Activated naive CD4-positive, alpha-beta T cell treated with Interleukin-2 at 50 U/mL for 16 hours (primary cell): ENCODE data around the gene MAP3K3.
"Not testable (repeated sequence)": the region's sequence is repeated elsewhere in the genome, so short reads cannot be mapped to it uniquely, and the experiment has no call there.

Source experiments
- DNase-seq: peaks from one replicate; pipeline ENCODE4 v3.0.0-alpha.2; 2020

The MAP3K3 gene

DNA sequence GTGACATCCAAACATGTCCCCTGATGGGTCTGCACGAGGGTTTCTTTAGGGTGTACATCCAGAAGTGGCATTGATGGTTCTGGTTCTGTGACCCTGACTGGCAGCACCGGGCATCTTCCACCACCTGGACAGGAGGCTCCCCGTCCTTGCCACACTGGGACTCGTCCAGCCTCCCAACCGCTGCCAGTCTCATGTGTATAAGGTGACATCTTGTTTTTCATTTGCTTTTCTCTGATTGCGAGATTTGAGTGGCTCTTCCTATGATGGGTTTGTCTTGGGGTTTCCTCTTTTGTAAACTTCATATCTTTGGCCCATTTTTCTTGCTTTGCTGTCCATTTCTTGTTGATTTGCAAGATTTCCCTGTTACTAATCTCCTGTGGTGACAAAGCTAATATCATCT lies 86.9 kb downstream of the MAP3K3 start:
- DNase-seq: no peak

DNA sequence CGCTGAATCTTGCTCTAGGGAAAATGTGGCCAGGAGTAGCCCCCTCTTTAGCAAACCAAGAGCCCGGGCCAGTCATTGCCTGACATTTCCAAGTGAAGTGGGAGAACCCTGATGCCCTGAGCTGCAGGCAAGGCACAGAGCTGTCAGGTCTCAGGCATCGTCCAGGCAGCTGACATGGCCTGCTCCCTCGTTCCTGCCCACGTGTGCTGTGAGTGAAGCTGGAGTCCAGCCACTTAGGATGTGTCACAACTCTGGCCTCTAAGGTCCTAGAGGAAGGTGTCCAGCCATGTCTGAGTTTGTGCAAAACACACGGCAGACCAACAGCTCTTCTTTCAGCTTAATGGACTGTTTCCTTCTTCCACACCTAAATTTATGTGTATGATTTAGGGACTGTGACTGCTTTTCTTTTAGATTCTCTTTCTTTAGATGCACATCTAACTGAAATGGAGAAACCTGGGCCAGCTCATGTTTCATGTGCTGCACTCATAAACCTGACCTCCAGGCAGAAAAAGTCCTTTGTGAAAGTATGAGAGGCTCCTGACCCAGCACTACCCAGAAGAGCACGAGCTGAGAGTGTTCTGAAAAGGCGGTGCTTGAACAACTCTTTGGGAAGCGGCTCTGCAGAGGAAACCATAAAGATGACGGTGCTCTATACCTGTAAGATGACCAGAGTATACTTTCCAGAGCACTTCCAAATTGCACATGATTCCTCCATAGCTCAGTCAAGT lies 92.5 kb downstream of the MAP3K3 start:
- no peak for DNase-seq

DNA sequence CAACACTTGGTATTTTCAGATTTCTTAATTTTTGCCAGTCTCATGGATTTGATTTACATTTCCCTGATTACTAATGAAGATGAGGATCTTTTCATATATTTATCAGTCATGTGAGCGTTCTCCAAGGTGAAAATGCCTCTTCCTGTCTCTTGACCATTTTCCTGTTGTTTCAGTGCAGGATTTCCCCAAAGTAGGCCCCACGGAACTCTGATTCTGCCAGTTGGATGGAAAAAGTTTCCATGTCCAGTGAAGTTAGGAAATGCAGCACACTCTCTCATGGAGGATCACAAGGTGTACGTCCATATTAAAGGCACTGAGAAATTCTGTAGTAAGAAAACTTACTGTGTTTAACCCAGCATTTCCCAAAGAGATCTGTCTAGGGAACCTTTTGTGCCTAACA lies 94.2 kb downstream of the MAP3K3 start:
- DNase-seq: no peak

DNA sequence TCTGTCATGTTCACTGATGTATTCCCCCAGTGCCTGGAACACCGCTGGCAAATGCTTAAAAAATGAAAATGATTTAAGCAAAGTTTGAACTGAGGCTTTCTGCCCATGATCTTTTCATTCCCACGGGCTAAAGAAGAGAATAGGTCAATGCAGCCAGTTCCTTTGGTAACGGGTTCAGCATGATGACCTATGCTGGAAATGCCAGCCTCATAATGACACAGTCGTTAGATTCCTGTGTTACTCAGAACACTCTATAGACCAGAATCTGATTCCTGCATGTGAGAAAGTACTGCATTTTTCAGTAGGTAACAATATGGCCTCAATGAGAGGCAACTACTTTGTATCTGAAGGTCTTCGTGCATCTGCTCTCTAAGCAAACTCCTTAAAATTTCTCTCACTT lies 96.8 kb downstream of the MAP3K3 start:
- no peak for DNase-seq

DNA sequence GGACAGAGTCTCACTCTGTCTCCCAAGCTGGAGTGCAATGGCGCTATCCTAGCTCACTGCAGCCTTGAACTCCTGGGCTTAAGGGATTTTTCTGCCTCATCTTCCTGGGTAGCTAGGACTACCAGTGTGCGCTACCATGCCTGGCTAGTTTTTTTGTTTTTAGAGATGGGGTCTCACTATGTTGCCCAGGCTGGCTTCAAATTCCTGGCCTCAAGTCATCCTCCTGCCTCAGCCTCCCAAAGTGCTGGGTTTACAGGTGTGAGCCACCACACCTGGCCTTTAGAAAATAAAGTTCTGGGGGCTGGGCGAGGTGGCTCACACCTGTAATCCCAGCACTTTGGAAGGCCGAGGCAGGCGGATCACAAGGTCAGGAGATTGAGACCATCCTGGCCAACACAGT lies 98.0 kb downstream of the MAP3K3 start:
- not testable (repeated sequence) for DNase-seq

DNA sequence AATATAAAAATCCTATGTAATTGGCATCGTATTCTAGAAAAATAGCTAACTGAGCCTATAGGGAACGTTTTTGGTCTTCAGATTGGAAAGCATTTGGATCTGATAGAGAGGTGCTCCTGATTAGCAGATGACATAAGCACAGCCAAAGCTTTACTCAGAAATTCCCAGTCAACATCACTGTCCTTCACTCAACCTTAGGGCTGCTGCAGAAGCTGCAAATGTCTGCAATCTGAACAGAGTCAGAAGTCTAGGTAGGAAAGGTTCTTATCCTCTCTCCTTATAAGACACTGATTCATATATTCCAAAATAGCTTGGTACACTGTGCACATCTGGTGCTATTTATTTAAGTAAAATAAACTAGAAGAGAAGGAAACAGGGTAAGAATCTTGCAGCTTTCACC lies 100.2 kb downstream of the MAP3K3 start:
- no peak for DNase-seq

DNA sequence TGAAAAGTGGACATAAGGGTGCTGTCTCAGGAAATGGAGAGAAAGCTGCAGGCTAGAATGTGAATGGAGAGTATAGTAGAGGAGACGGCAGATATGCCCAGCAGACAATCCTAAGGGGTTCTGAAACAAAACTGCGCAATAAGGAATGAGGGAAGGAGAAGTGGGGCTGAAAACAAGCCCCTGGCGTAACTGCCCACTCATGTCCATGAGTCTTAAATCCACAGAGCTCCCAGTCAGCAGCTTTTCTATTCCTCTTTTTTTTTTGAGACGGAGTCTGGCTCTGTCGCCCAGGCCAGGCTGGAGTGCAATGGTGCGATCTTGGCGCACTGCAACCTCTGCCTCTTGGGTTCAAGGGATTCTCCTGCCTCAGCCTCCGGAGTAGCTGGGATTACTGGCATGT lies 113.5 kb downstream of the MAP3K3 start:
- no peak for DNase-seq

DNA sequence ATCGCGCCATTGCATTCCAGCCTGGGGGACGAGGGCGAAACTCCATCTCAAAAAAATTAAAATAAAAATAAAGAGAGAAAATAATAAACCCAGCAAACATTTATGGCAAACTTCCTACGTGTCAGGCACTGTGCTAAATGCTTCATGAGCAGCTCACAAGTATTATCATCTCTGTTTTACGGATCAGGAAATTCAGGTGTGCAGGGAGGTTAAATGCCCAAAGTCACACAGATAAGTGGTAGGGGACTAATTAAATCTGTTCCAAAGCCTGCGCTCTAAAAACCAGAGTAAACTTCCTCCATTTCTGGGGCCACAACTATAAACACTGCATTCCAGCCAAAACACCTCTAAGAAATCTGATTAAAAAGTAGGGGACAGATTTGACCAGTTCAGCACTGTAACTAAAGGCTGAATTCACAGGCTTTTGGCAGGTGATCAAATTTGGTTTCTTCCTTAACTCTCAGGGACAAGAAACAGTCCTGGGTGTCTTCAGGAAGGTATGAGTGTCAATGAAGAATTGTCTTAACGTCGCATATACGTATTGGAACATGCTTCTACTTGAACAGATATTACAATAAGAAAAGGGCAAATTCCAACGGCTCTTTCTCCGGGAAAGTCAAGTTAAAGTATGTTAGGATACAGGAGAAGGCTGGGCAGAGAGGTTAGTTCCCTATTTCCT lies 118.4 kb downstream of the MAP3K3 start:
- no peak for DNase-seq

DNA sequence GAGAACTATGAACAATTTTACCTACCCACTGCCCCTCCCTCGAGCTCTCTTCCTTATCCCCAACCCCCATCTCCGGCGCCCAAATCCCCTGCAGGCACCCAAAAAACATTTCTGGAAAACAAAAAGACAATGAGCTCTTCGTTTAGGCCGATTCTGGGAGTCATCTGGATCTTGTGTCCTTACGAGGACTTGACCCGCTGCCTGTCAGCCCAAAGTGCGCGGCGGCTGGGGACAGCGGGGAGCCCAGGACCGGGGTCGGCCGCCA lies 118.9 kb downstream of the MAP3K3 start:
- no peak for DNase-seq

DNA sequence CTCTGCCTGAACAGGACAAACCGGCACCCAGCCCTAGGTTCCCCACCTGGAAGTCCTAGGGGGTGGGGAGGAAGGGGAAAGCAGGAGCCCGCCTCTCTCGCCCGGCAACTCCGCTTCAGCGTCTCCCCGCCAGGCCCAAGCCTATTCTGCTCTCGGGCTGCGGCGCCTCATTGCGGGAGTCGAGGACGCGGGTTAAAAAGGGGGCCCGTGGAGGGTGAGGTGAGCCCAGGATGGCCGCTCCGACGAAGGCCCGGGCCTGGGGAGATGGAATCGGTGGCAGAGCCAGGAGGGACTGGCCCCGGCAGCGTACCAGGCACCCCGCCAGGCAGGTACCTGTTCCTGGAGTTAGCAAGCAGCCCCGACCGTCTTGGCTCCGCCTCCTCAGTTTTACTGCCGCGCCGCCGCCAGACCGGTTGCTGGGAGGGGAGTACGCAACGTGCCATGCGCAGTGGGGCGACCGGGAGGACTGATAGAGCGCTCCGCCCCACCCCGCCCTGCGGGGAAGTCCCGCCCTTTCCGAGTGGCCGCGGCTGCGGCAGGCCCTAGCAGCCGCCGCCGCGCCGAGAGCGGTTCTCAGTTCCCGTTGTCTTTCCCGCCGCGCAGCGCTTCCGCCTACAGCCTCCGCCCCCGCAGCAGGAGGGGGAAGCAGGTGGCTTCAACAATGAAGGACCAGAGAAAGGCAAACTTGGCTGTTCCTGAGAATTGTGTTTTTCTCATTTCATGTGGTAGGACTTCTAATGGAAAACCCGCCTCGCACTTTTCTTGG lies 119.4 kb downstream of the MAP3K3 start, which contains the start of gene STRADA:
STRADA (minus strand) TSS at position 392 of the 766 bp plus-strand sequence. CDS start 13,430 bp downstream, outside the sequence.
- DNase-seq: peak; percentile 100
